CD4-positive, alpha-beta T cell treated with Interleukin-2 at 100 ng/mL for 4 hours (primary cell): ENCODE measurements around the gene C16orf46.
A peak's percentile ranks its signal among the peaks of the same experiment; 100 is the strongest.
"Not testable (repeated sequence)": the region's sequence is repeated elsewhere in the genome, so short reads cannot be mapped to it uniquely, and the experiment has no call there.

Experiments used
- DNase-seq: peaks from one replicate; pipeline ENCODE4 v3.0.0-alpha.2; 2020; ENCODE audit warnings: low spot score

Gene C16orf46, protein sequence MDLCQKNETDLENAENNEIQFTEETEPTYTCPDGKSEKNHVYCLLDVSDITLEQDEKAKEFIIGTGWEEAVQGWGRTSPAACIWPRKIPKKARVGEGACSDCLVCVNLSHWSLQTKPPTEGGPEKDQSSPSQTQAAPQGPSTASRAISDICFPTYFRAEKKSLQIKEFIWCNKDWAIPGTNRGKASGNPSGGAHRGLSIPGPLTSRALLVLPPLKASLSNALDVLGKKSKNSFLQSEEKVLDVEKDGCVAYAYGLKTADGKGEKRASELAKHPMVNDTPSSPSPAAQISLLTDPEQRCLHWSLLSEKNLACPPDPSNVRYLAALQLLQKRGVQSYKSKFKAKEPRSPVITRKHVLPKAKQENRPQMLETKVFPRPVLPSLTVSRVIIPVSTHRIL

DNA sequence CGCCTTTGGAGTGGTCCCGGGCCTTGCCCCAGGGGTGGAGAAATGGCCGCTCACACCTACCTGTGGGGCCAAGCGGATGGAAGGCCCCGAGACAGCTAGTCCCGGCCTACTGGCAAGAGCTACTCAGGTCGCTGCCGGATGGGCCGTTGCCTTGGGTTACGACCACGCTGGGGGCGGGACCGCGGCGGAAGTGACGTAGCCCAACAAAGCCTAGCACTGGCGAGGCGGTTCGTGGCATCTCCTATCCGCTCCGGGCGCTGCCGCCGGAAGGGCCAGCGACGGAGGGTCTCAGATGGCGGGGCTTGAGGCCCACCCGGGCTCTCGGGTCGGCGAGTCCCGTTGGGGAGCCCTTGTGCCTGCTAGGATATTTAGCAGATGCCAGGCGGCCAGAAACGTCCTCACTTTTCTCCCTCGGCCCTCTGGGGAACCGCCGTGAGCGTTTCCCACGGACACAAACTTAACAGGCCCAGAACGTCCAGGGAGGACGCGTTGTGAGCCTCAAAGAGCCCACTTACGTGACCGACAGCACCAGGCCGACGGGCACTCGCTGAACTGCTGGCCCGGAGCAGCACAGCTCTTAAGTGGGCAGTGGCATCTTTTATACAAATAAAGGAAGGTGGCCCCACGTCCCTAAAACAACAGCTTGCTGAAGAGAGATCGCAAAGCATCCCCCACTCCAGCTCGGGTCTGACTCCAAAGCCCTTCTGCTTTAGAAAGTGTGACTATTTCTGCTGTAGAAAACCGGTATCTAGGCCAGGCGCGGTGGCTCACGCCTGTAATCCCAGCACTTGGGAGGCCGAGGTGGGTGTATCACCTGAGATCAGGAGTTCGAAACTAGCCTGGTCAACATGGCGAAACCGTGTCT lies at the start of gene C16orf46:
Gene C16orf46, minus strand, starts transcription at position 163 of the 865 bp plus-strand sequence. CDS start 13,283 bp downstream, outside the sequence.
- DNase-seq: peak; percentile 95

DNA sequence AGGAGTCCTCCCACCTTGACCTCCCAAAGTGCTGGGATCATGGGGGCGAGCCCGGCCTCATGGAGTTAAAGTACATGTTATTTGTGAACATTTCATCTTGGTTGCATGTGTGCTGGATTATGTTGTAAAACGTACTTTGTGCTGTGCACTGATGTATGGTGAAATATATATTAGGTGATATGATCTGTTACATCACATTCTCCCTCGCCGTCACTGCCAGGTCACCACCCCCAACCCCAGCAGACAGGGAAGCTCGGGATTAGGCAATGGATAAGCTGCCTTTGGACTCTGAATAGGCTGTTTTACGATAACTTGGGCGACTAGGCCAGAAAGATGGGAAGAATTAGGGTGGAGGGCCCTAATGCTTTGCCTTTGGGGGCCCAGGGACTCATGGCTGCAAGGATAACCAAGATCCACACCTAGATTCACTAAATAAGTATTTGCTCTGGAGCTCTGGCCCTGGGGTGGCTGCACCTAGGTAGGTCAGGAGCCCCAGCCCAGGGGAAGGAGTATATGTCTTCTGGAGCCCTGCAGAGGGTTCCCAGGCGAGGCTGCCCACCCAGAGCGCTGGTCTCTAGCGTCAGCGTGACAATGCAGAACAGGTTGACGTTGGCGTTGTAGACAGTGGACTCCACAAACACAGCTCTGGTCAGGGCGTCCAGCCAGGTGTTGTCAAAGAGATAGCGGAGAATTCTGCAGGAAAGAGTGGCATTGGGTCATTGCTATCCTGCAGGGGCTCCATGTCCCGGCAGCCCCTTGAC lies 46.2 kb upstream of the C16orf46 start:
- no peak for DNase-seq

DNA sequence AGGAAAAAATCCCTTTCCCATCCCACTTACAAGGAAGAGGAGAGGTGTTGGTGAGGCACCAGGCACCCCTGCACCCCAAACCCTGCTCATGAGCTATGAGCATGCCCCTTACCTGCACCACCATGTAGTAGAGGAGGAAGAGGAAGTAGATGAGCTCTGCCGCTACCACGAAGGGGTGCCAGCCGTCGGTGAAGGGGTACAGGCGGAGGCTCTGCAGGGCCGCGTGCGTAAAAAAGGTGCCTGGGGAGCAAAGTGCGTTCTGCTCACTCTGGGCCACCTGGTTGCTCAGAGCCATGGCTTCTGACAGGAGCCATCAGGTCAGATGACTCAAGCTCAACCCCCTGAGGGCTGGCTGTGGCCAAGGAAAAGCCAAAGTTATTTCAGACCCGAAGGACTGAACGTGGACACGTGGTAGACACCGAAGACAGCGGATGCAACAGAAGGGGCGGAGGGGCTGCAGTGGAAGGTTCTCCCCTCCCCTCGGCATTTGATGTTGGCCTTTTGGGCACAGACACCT lies 44.5 kb upstream of the C16orf46 start:
- DNase-seq: no peak

DNA sequence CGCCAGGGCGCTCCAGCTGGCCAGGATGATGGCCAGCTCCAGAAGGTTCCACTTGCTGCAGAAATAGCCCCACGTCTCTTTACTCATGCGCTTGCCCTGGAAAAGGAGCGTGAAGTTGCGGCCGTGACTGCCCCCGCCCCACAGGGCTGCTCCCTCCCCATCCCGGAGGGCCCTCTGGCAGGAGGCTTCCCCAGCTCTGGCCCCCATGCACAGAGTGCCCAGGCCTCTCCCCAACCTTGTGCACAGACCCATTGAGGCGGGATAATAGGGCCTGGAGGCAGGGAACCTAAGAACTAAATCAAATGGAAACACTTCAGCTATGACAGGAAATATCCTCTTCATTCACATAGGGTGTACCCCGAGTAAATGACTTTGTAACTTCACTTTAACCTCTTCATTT lies 40.4 kb upstream of the C16orf46 start:
- no peak for DNase-seq

DNA sequence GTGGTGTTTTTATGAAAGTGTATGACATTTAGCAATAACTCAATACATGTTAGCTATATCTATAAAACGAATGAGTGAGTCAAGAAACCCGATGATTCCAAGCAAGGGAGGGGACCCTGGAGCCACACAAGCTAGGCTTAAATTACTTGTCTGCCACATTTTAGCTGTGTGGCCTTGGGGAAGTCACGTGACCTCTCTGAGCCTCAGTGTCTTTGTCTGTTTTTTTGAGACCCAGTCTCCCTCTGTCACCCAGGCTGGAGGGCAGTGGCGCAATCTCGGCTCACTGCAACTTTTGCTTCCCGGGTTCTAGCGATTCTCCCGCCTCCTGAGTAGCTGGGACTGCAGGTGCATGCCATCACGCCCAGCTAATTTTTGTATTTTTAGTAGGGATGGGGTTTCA lies 39.2 kb upstream of the C16orf46 start:
- DNase-seq: no peak

DNA sequence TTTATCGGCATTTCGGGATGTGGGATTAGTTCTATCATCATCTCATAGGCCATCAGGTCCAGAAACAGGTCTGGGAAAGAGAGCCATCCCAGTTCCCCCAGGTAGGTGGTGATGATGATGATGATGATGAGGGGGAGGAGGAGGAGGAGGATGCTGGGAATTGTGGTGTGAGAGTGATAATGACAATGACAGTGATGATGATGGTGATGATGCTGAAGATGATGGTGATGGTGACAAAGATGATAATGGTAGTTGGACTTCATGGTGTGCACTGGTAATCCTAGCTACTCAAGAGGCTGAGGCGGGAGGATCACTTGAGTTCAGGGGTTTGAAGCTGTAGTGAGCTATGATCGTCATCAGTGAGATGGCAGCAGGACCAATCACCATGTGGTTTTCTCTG lies 35.4 kb upstream of the C16orf46 start:
- no peak for DNase-seq

DNA sequence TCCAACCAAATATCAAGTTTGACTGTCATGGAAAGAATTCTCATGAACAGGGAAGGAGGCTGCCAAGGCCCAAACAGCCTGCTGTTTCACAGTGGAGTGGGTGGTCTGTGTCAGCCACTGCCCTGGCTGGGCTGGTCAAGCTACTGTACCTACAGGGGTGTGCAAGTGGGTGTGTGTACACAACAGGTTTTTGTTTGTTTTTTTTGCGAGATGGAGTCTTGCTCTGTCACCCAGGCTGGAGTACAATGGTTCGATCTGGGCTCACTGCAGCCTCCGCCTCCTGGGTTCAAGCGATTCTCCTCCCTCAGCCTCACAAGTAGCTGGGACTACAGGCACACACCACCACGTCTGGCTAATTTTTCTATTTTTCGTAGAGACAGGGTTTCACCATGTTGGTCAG lies 32.2 kb upstream of the C16orf46 start:
- DNase-seq: not testable (repeated sequence)

DNA sequence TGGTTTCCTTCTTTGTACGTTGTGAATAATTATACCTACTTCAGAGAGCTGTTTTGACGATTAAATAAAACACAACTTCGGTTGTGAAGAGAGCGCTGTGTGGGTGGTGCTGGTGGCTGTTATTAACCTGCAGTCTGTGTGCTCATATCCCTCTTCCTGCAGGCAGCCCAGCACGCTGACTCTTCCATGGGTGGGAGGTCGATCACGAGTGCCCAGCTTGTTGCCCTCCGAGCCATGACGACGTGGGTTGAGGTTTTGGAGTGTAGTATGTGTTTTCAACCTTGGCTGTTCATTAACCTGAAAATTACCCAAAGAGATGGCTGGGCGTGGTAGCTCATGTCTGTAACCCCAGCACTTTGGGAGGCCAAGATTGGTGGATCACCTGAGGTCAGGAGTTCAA lies 30.5 kb upstream of the C16orf46 start:
- DNase-seq: no peak

DNA sequence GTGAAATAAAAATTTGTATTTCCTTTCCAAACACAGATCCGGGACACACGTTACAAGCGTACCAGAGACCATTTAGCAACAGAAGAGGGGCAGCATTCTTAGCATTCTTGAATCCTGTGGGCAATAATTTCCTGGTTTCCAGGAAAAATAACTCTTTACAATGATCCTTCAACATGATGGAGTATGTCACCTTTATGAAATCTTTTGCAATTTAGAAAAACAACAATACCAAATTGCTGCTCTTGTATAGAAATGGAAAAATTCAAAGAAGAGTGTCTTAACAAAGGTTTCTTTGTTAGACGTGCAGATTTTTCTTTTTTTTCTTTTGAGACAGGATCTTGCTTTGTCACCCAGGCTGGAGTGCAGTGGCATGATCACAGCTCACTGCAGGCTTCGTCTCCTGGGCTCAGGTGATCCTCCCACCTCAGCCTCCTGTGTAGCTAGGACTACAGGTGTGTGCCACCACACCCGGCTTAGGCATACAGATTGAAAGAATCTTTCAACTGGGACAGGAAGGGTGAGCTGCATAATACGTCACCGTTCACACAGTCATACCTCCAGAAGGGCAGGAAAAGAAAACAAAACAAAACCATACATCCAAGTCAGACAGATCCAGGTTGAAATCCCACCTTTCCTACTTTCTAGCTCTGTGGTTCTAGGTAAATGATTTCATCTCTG lies 29.9 kb upstream of the C16orf46 start:
- DNase-seq: no peak

DNA sequence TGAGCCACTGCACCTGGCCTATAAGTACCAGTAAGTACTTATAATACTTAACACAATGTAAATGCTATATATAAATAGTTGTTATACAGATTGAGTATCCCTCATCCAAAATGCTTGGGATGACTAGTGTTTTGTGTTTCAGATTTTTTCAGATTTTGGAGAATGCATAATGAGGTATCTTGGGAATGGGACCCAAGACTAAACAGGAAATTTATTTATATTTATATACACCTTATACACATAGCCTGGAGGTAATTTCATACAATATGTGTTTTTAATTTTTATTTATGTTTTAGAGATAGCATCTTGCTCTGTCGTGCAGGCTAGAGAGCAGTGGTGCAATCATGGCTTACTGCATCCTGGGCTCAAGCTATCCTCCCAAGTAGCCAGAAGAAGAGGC lies 28.9 kb upstream of the C16orf46 start:
- no peak for DNase-seq

DNA sequence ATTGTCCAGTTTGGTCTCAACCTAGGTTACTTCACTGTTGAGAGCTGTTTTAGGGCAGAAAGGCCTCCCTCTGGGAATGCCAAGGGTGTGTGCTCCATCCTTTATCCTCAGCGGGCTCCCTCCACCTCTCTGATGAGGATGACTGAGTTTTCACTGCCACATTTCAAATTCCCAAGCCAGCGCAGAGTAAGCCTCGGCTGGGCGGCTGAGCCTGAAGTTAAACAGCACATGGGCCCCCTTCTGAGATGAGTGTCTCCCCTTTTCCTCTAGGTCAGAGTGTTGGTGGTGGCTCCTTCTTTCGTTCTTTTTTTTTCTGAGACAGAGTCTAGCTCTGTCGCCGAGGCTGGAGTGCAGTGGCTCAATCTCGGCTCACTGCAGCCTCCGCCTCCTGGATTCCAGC lies 24.7 kb upstream of the C16orf46 start:
- DNase-seq: no peak

DNA sequence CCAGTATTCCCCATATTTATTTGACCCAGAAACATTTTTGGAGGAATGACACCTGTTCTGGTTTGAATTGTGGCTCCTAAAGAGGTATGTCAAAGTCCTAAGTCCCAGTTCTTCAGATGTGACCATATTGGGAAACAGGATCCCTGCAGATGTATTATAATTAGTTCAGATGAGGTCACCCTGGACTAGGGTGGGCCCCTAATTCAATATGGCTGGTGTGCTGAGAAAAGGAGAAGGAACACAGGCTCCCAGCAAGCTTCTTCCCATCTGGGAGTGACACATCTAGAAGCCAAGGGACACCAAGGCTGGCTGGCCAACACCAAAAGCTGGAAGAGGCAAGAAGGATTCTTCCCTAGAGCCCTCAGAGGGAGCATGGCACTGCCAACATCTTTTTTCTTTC lies 22.9 kb upstream of the C16orf46 start:
- DNase-seq: no peak

DNA sequence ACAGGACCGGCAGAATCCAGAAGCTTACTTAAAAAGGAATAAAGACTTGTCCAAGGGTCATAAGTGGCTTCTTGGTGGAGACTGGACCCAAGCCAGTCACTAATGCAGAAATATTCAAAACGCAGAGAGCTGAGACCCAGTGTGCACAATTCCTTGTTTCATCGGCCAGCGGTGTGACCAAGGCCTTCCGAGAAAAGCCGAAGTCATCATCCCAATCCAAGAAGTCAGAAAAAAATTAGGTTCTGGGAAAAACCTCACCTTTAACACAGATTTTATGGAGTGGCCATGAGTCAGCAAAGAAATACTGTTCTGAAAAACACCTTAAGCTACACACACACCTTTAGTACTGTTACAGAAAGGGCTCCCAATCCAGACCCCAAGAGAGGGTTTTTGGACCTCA lies 20.2 kb upstream of the C16orf46 start:
- DNase-seq: no peak

DNA sequence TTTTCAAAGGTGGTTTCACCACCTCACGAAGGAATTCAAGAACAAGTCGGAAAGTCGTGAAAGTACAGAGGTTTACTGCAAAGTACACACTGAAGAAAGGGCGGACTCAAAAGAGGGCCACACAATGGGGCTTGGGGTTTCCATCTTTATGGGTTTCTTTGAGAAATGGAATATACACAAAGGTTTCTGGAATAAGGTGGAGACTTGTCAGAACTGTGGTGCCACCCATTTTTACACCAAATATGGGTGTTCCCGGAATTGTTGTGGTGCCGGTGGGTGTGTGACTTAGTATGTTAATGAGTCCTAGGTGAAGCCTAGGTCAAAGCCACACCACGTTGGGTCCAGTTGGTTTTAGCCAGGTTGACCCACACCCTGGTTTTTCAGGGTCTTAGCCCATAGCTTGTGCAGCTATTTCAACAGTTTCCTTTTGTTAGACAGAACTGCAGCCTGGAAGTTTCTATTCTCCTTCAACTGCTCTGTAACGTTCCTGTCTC lies 19.7 kb upstream of the C16orf46 start:
- DNase-seq: no peak

DNA sequence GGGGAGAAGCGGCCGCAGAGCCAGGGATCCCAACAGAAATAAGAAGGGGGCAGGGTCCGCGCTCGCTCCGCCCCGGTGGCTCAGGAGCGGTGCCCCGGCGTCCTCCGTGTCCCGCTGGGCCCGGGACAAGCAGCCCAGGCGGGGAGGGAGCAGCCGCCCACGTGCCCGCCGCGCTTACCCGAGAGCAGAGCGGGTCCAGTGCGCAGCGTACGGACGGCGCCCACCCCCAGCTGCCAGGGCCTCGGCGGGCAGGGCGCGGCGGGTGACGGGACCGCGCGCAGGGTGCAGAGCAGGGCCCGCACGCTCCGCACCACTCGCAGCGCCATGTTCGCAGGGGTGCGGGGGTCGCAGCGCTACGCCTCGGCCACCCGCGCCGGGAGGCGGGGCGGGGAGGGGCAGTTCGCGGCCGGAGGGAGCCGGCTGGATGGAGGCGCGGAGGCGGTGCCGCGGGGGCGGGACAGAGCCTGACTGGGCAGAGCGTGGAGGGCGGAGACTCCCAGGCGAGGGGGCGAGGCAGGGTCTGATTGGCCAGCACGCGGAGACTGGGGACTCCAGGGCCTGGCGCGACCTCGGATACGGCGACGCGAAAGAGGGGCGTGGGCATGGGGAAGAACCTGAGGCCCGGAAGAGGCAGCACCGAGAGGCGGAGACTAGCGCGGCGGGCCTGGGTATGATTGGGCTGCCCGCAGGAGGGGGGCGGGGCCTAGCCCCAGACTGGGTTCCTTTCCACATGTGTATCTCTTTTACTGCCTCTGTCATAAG lies 19.1 kb upstream of the C16orf46 start, which contains the start of gene GCSH:
Gene GCSH, minus strand, starts transcription at position 443 of the 762 bp plus-strand sequence. Its CDS starts 117 bp downstream, at position 326.
- DNase-seq: peak; percentile 98

DNA sequence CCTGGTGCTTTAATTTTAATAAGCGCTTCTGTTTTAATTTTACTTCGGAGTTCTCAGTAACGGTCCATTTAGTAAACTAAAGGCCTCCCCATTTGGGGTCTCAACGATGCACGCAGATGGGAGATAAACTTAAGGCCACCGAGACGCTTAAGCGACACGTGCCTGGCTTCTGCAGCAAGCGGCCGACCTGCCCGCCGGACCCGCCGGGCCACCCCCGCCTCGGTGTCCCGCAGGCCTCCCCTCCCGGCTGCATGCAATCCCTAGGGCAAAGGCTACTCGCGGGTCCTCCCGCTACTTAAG lies 18.6 kb upstream of the C16orf46 start:
- no peak for DNase-seq

DNA sequence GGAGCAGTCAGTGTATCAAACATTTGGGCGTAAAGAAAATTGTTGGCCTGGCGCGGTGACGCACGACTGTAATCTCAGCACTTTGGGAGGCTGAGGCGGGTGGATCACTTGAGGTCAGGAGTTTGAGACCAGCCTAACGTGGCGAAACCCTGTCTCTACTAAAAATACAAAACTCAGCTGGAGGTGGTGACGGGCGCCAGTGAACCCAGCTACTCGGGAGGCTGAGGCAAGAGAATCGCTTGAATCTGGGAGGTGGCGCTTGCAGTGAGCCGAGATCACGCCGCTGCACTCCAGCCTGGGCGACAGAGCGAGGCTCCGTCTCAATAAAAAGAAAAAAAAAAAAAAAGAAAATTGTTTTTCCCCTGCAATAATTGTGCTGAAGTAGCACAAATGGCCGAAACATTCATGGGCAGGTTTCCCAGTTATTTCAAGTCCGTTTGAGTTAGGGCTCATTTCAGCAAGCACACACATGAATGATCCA lies 17.8 kb upstream of the C16orf46 start:
- no peak for DNase-seq

DNA sequence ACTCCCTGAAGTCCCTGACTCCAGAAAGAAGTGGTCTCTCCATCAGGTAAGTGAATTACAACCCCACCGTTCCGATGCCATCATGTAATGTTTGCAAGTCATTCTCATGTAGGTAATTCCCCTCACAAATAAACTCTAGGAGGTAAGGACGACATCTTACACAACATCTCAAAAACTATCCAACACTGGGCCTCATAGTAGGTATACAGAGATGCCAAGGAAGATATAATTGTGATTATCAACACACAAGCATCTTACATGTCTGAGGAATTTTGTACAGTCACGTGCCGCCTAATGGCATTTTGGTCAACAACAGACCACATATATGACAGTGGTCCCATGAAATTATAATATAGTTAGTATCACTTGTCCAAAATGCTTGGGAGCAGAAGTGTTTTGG lies 11.8 kb upstream of the C16orf46 start:
- DNase-seq: no peak

DNA sequence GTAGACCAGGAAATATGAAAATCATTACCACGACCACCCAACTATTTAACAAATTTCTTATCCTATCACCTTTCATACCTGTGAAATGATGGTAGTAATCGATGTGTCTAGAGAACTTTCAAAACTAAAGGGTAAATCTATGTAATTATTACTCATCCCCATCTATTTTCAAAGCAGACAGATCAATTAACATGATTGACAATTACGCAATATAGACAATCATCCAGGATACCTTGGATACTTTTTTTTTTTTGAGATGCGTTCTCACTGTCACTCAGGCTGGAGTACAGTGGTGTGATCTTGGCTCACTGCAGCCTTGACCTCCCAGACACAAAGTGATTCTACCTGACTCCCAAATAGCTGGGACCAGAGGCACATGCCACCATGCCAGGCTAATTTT lies 4.0 kb upstream of the C16orf46 start:
- DNase-seq: no peak

DNA sequence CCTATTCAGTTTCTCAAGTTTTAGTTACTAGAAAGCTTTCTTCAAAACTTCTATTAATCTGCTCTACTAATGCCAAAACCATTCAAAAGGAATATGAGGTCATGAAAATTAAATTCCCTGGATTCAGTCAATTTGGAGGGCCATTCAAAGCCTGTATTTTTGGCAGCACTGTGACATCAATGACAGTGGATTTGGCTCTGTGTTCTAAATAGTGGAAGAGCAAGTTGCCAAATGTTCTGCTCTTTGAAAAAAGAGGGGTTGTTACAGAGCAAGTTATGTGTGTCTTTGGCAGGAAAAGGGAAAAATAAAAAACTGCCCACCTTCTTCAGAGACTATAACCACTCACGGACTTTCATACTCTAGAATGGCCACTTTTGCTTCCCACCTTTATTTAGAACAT lies 3.2 kb upstream of the C16orf46 start:
- no peak for DNase-seq
